Endothelial cell (in vitro differentiated cells): Measurements from ENCODE around the gene KCNJ6. TPM values are rescaled to one million over a fixed set of nuclear protein-coding genes. Genes with fewer than 3 reads are reported as not detected.

Source experiments
- DNase-seq: peaks from one replicate; pipeline ENCODE4 v3.0.0; 2021; ENCODE audit warnings: low spot score
- H3K27ac Mint-ChIP-seq: one replicate; pipeline ENCODE4 v1.8.0; 2021; ENCODE audit warnings: mixed read lengths, inconsistent platforms; ENCODE audit not compliant: unreplicated experiment
- H3K27me3 Mint-ChIP-seq: one replicate; pipeline ENCODE4 v1.8.0; 2021; ENCODE audit warnings: mild to moderate bottlenecking, moderate library complexity, mixed read lengths, inconsistent platforms; ENCODE audit not compliant: unreplicated experiment
- H3K36me3 Mint-ChIP-seq: one replicate; pipeline ENCODE4 v1.8.0; 2021; ENCODE audit warnings: mild to moderate bottlenecking, low read depth, mixed read lengths, inconsistent platforms; ENCODE audit not compliant: unreplicated experiment
- H3K4me1 Mint-ChIP-seq: one replicate; pipeline ENCODE4 v1.8.0; 2021; ENCODE audit warnings: mild to moderate bottlenecking, mixed read lengths, inconsistent platforms; ENCODE audit not compliant: unreplicated experiment
- H3K4me3 Mint-ChIP-seq: one replicate; pipeline ENCODE4 v1.8.0; 2021; ENCODE audit warnings: mild to moderate bottlenecking, mixed read lengths, inconsistent platforms; ENCODE audit not compliant: unreplicated experiment
- H3K9me3 Mint-ChIP-seq: one replicate; pipeline ENCODE4 v1.8.0; 2021; ENCODE audit warnings: mixed read lengths, inconsistent platforms; ENCODE audit not compliant: unreplicated experiment
- CTCF ChIP-seq: fragments of 200-600 bp; sonication (generic); IDR thresholded peaks from one replicate; pipeline ENCODE4 v1.5.0; 2021; ENCODE audit warnings: antibody characterized with exemption; ENCODE audit not compliant: unreplicated experiment
- total RNA-seq: library from RNA; stranded (reverse); fragmentation: NEBNext Ultra II Directional; extraction: Animal tissue kit (Norgen Biotek cat#: 25700); gene quantifications from one replicate; pipeline ENCODE4 v1.2.1, GENCODE V29; 2021; ENCODE audit not compliant: unreplicated experiment

KCNJ6 gene
- total RNA-seq, 1 donor from 2014 or later, result 0.41 TPM

- Mint-ChIP-seq H3K27ac (peak overlapping the region; percentile 33), H3K9me3 (peaks cover 6% of the 10 kb centered on the region), H3K4me3 (no peak overlapping the region), H3K4me1 (peaks cover 10% of the 10 kb centered on the region), H3K36me3 (no peaks in the 10 kb centered on the region), H3K27me3 (peaks cover 5% of the 10 kb centered on the region)
- no peak for TF ChIP-seq CTCF
- DNase-seq, result no peak
Measured at GRCh38 chr21:37849506-37850102, 66.7 kb downstream of the KCNJ6 start.

- Mint-ChIP-seq H3K27ac (no peak overlapping the region), H3K27me3 (peaks cover 5% of the 10 kb centered on the region), H3K36me3 (no peaks in the 10 kb centered on the region), H3K9me3 (peaks cover 2% of the 10 kb centered on the region), H3K4me1 (peaks cover 10% of the 10 kb centered on the region), H3K4me3 (no peak overlapping the region)
- no peak for TF ChIP-seq CTCF
- DNase-seq, result no peak
Measured at GRCh38 chr21:37848721-37849490, 67.4 kb downstream of the KCNJ6 start.

- TF ChIP-seq CTCF, result no peak
- Mint-ChIP-seq H3K9me3 (no peaks in the 10 kb centered on the region), H3K27me3 (peaks cover 5% of the 10 kb centered on the region), H3K4me3 (no peak overlapping the region), H3K27ac (no peak overlapping the region), H3K4me1 (peaks cover 3% of the 10 kb centered on the region), H3K36me3 (no peaks in the 10 kb centered on the region)
- DNase-seq, result no peak
Measured at GRCh38 chr21:37845535-37845934, 70.7 kb downstream of the KCNJ6 start.

GRCh38 chr21:37843191-37843590 is 73.1 kb downstream of the KCNJ6 start:
- Mint-ChIP-seq H3K4me3 (no peak overlapping the region), H3K4me1 (peaks cover 3% of the 10 kb centered on the region), H3K36me3 (no peaks in the 10 kb centered on the region), H3K27ac (no peak overlapping the region), H3K9me3 (no peaks in the 10 kb centered on the region), H3K27me3 (peaks cover 5% of the 10 kb centered on the region)
- DNase-seq, result no peak
- no peak for TF ChIP-seq CTCF
